PC-9 (cell line): ENCODE results near the gene INO80E. TPM values are rescaled to one million over a fixed set of nuclear protein-coding genes. Genes with fewer than 3 reads are reported as not detected.
A peak's percentile ranks its signal among the peaks of the same experiment; 100 is the strongest.

Experiments
- BruUV-seq: library from RNA; stranded (reverse); fragments of 400-500 nt; replicated peaks from 2 replicates; lab custom pipeline; 2021; lab: Mats Ljungman, UMichigan
- CTCF ChIA-PET: fragments of 300-600 bp; sonication (Branson Sonifier 250); formaldehyde crosslinking; loops from one replicate; lab custom pipeline; 2022; ENCODE audit warnings: antibody characterized with exemption; lab: Charles Lee
- POLR2A ChIA-PET: fragments of 300-600 bp; sonication (Branson Sonifier 250); formaldehyde crosslinking; loops from one replicate; lab custom pipeline; 2022; ENCODE audit warnings: antibody characterized with exemption; ENCODE audit not compliant: unreplicated experiment; lab: Charles Lee
- DNase-seq, 2 experiments: peaks; one replicate each; pipeline versions ENCODE4 v3.0.0 to v3.0.0-alpha.2; 2015 to 2022; ENCODE audit warnings: mixed read lengths in 1 of 2
- H2AFZ ChIP-seq: fragments of 200-600 bp; sonication (generic); 2 replicates; pipeline ENCODE4 v1.8.1; 2017; ENCODE audit warnings: antibody characterized with exemption
- H3F3A ChIP-seq: fragments of 200-600 bp; sonication (generic); 2 replicates; pipeline ENCODE4 v1.8.1; 2017; ENCODE audit warnings: antibody characterized with exemption, mild to moderate bottlenecking, low read depth; ENCODE audit not compliant: insufficient read depth
- H3K27ac ChIP-seq: fragments of 200-600 bp; sonication (generic); 2 replicates; pipeline ENCODE4 v1.6.1; 2016; ENCODE audit warnings: mixed run types
- H3K27me3 ChIP-seq: fragments of 200-600 bp; sonication (generic); 2 replicates; pipeline ENCODE4 v1.6.1; 2016; ENCODE audit warnings: low read depth, mixed run types; ENCODE audit not compliant: insufficient read depth
- H3K36me3 ChIP-seq: fragments of 200-600 bp; sonication (generic); 2 replicates; pipeline ENCODE4 v1.6.1; 2016; ENCODE audit warnings: low read depth, mixed run types
- H3K4me1 ChIP-seq: fragments of 200-600 bp; sonication (generic); replicated peaks from 2 replicates; pipeline ENCODE4 v1.6.1; 2016; ENCODE audit warnings: mixed run types; ENCODE audit not compliant: insufficient read depth
- H3K4me2 ChIP-seq: fragments of 200-600 bp; sonication (generic); 2 replicates; pipeline ENCODE4 v1.6.1; 2017; ENCODE audit warnings: mixed run types
- H3K4me3 ChIP-seq: fragments of 200-600 bp; sonication (generic); 2 replicates; pipeline ENCODE4 v1.6.1; 2016; ENCODE audit warnings: mixed run types
- H3K79me2 ChIP-seq: fragments of 200-600 bp; sonication (generic); 2 replicates; pipeline ENCODE4 v1.6.1; 2017; ENCODE audit warnings: low read depth, mixed run types
- H3K9me2 ChIP-seq: fragments of 200-600 bp; sonication (generic); 2 replicates; pipeline ENCODE4 v1.8.1; 2017; ENCODE audit warnings: mild to moderate bottlenecking; ENCODE audit not compliant: insufficient read depth
- H3K9me3 ChIP-seq: fragments of 200-600 bp; sonication (generic); 2 replicates; pipeline ENCODE4 v1.8.1; 2016; ENCODE audit warnings: low read depth; ENCODE audit not compliant: insufficient read depth
- H4K20me1 ChIP-seq: fragments of 200-600 bp; sonication (generic); 2 replicates; pipeline ENCODE4 v1.8.1; 2017; ENCODE audit not compliant: insufficient read depth
- EZH2 ChIP-seq: fragments of 200-600 bp; sonication (generic); IDR thresholded peaks from 2 replicates; pipeline ENCODE4 v1.8.0; 2017; ENCODE audit warnings: antibody characterized with exemption, low read depth
- intact Hi-C: fragments of 100-400 bp; cut with micrococcal nuclease; formaldehyde crosslinking; loops from one replicate; pipeline ENCODE4 v1.10.0; 2022; ENCODE audit not compliant: unreplicated experiment
- total RNA-seq: library from RNA; stranded (reverse); gene quantifications from 2 replicates; pipeline ENCODE4 v1.2.3, GENCODE V29; 2021
- TF ChIP-seq, protein P1 (sequence below): fragments of 200-600 bp; sonication (generic); conservative IDR thresholded peaks from 2 replicates; pipeline ENCODE4 v1.6.1; 2017; ENCODE audit warnings: mixed run types, antibody characterized with exemption, mild to moderate bottlenecking, moderate library complexity

The INO80E gene
- total RNA-seq, 1 experiment from 2014 or later = 102 TPM

DNA sequence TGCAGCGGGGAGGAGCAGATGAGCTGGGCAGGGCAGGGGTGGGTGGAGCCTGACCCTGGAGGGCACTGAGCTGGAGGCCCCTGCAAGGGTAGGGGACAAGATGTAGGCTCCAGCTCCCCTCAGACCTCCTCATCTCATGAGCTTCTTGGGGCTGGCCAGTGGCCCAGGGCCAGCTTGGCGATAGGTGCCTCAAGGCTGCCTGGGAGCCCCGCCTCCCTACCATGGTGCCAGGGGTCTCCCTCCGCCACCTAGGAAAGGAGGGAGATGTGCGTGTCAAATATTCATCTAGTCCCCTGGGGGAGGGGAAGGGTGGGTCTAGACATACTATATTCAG, 4.5 kb upstream of the INO80E start:
- BruUV-seq = no TSS peak
- DNase-seq = no peak
- Histone ChIP-seq H3K27ac (no peak overlapping the region), H3K4me1 (peaks cover 18% of the 10 kb centered on the region), H4K20me1 (no peaks in the 10 kb centered on the region), H3K4me2 (no peak overlapping the region), H2AFZ (no peak overlapping the region), H3K9me2 (no peaks in the 10 kb centered on the region), H3F3A (peaks cover 38% of the 10 kb centered on the region), H3K79me2 (peaks cover 4% of the 10 kb centered on the region), H3K36me3 (no peaks in the 10 kb centered on the region; the same call in 1 of the 2 replicates), H3K9me3 (no peaks in the 10 kb centered on the region), H3K27me3 (no peaks in the 10 kb centered on the region), H3K4me3 (no peak overlapping the region)
- CTCF ChIA-PET = interaction anchor here (0.6 kb wide), 2 partner anchors 147 to 258 kb away, joined by 3 to 5 read pairs; no protein-coding TSS in a partner anchor
- POLR2A ChIA-PET = no interaction called here
- TF ChIP-seq EZH2 = no peak
- TF ChIP-seq, protein P1, sequence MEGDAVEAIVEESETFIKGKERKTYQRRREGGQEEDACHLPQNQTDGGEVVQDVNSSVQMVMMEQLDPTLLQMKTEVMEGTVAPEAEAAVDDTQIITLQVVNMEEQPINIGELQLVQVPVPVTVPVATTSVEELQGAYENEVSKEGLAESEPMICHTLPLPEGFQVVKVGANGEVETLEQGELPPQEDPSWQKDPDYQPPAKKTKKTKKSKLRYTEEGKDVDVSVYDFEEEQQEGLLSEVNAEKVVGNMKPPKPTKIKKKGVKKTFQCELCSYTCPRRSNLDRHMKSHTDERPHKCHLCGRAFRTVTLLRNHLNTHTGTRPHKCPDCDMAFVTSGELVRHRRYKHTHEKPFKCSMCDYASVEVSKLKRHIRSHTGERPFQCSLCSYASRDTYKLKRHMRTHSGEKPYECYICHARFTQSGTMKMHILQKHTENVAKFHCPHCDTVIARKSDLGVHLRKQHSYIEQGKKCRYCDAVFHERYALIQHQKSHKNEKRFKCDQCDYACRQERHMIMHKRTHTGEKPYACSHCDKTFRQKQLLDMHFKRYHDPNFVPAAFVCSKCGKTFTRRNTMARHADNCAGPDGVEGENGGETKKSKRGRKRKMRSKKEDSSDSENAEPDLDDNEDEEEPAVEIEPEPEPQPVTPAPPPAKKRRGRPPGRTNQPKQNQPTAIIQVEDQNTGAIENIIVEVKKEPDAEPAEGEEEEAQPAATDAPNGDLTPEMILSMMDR = no peak
- intact Hi-C loops = no loop called here

DNA sequence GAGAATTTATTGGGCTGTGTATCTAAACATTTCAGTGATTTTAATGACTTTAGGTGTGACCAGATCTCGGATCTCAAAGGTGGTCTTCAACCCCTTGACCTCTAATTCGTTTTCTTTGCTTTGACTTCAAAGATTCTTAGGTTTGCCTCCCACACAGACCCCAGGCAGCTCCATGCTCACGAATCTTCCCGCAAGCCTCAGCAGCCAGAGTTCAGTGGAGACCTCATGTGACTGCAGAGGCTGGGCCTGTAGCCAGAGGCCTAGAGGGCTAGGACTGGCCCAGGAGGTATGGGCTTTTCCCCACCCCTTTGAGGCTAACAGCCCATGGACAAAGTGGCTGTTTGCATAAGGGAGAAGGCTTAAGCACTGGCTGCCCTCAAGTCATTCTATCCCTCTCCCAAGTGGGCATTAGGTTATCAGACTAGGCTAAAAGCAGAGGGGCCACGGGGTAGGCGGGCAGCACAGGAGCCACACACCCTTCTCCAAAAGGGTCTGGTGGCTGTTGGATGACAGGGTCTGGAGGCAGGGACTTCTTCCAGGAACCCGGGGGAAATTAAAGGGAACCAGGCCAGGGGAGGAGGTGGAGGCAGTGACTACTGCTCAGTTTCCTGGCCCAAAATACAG, 3.6 kb upstream of the INO80E start:
- Histone ChIP-seq H3K79me2 (peaks cover 11% of the 10 kb centered on the region), H3K27ac (no peak overlapping the region)
- CTCF ChIA-PET = no interaction called here

DNA sequence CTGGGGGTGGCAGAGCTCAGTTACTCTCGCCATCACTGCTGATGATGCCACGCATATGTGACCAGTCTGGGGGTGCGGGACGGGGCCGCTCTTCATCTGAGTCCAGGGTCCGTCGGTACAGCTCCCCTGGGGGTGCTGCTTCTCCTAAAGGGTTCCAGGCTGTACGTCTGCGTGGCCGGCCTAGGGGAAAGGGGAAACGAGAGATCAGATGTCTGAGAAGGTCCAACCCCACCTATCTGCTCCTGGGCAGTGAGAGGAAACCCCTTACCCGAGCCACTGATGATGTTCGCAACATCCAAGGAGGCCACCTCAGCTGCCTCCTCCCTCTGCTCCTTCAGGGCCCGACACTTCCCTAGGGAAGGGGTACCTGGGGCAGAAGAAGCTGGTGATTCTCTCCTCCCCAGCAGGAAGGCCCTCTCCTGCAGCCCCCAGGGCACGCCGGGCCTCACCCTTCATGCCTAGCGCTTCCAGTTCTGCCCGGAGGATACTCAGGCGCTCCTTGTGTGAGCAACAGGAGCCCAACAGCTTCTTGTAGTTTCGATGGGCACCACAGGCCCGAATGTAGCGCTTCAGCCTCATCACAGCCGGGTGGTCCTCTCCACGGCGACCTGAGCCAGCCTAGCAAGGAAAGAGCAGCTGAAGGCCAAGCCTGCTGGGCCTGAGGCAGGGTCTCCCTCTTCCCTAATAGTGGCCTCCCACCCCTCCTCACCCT, 2.7 kb upstream of the INO80E start:
- DNase-seq = peak in 1 of 2 experiments; percentile 21
- intact Hi-C loops = no loop called here
- no peaks in the 10 kb centered on the region for H3K9me3 ChIP-seq
- no peak overlapping the region for H2AFZ ChIP-seq
- H3K4me1 ChIP-seq = peaks cover 25% of the 10 kb centered on the region
- no TSS peak for BruUV-seq
- no peaks in the 10 kb centered on the region for H3K27me3 ChIP-seq
- H3K4me3 ChIP-seq = no peak overlapping the region
- H3K79me2 ChIP-seq = peaks cover 11% of the 10 kb centered on the region
- TF ChIP-seq, protein P1 = no peak
- TF ChIP-seq EZH2 = no peak
- H3K27ac ChIP-seq = no peak overlapping the region
- H4K20me1 ChIP-seq = no peaks in the 10 kb centered on the region
- H3K4me2 ChIP-seq = peak overlapping the region; percentile 78; the same call in 1 of the 2 replicates
- no peaks in the 10 kb centered on the region for H3K9me2 ChIP-seq
- H3K36me3 ChIP-seq = no peaks in the 10 kb centered on the region
- peaks cover 44% of the 10 kb centered on the region for H3F3A ChIP-seq
- CTCF ChIA-PET = interaction anchor here (0.6 to 0.7 kb wide), 2 partner anchors 18 to 273 kb away, joined by 3 to 6 read pairs; no protein-coding TSS in a partner anchor
- POLR2A ChIA-PET = no interaction called here

More for the DNA sequence above, 3.6 kb upstream of the INO80E start:
- Histone ChIP-seq H3K4me2 (no peak overlapping the region), H4K20me1 (no peaks in the 10 kb centered on the region), H3K9me3 (no peaks in the 10 kb centered on the region), H3K36me3 (no peaks in the 10 kb centered on the region), H3K9me2 (no peaks in the 10 kb centered on the region), H3K27me3 (no peaks in the 10 kb centered on the region), H3F3A (peaks cover 44% of the 10 kb centered on the region), H3K4me1 (peaks cover 25% of the 10 kb centered on the region), H2AFZ (no peak overlapping the region), H3K4me3 (no peak overlapping the region)
- TF ChIP-seq, protein P1 = no peak
- no peak for TF ChIP-seq EZH2
- intact Hi-C loops = no loop called here
- POLR2A ChIA-PET = no interaction called here
- peak in 1 of 2 experiments; percentile 23 for DNase-seq
- no TSS peak for BruUV-seq
